Stomach smooth muscle (tissue), 2 donors: ENCODE results near the gene YIPF4.

Source experiments
- H3K27ac ChIP-seq: one replicate; pipeline ENCODE4 v1.7.0; 2013; ENCODE audit warnings: mild to moderate bottlenecking, low read length, inconsistent platforms
- H3K27me3 ChIP-seq, 2 donors: one replicate each; pipeline ENCODE4 v1.7.0; 2013; ENCODE audit warnings: low read length in 2 of 2; ENCODE audit not compliant: insufficient read depth in 2 of 2, control insufficient read depth in 1 of 2
- H3K36me3 ChIP-seq, 2 donors: one replicate each; pipeline ENCODE4 v1.7.0; 2013; ENCODE audit warnings: low read length in 2 of 2; ENCODE audit not compliant: control insufficient read depth in 2 of 2, insufficient read depth in 2 of 2
- H3K4me1 ChIP-seq: one replicate; pipeline ENCODE4 v1.7.0; 2013; ENCODE audit warnings: low read length; ENCODE audit not compliant: control insufficient read depth, insufficient read depth
- H3K4me3 ChIP-seq, 2 donors: one replicate each; pipeline ENCODE4 v1.7.0; 2013; ENCODE audit warnings: low read length in 2 of 2
- H3K9ac ChIP-seq, 2 donors: one replicate each; pipeline ENCODE4 v1.7.0; 2013; ENCODE audit warnings: low read length in 2 of 2, mild to moderate bottlenecking in 1 of 2
- H3K9me3 ChIP-seq, 2 donors: one replicate each; pipeline ENCODE4 v1.7.0; 2013; ENCODE audit warnings: low read length in 2 of 2; ENCODE audit not compliant: control insufficient read depth in 2 of 2
- donor health status: healthy.
- donor health status: Pancreatic carcinoma.

Gene YIPF4

DNA sequence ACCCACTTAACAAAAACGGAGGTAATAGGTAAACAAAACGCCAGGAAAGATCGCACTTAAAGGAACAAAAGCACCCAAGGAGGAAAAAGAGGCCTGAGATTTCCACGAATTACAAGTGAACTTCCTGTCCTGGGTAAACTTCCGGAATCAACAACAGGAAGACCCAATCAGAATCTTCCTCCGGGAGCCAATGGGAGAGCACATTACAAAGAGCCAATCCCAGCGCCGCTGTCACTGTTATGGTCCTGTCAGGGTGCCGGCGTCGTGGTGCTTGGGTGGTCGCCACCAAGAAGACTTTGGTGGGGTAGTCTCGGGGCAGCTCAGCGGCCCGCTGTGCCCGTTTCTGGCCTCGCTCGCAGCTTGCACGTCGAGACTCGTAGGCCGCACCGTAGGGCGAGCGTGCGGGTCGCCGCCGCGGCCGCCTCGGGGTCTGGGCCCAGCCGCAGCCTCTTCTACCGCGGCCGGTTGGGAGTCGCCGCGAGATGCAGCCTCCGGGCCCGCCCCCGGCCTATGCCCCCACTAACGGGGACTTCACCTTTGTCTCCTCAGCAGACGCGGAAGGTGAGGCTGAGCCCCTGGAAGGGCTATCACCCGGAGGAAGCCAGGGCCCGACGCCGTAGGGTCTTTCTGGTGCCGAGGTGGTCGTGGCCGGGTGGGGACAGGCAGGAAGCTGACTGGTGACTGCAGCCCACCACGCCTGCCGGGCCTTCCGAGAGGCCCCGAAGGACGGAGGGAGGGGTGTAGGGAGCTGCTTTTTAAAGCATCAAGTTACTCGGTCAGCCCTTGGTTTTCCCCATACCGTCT, at the start of gene YIPF4:
YIPF4 (plus strand) TSS at position 231 of the 804 bp plus-strand sequence; CDS start at position 483, 252 bp downstream.
- peak within 1 kb of the TSS; percentile 98 for H3K4me3 ChIP-seq
- no peaks in the 10 kb centered on the region for H3K27me3 ChIP-seq
- peaks cover 2 to 4% of the 10 kb centered on the region in 2 donors for H3K36me3 ChIP-seq
- H3K4me1 ChIP-seq, result no peaks in the 10 kb centered on the region
- H3K27ac ChIP-seq, result peak within 1 kb of the TSS; percentile 38
- no peaks in the 10 kb centered on the region for H3K9me3 ChIP-seq
- H3K9ac ChIP-seq, result peak within 1 kb of the TSS; percentile 93 to 98

DNA sequence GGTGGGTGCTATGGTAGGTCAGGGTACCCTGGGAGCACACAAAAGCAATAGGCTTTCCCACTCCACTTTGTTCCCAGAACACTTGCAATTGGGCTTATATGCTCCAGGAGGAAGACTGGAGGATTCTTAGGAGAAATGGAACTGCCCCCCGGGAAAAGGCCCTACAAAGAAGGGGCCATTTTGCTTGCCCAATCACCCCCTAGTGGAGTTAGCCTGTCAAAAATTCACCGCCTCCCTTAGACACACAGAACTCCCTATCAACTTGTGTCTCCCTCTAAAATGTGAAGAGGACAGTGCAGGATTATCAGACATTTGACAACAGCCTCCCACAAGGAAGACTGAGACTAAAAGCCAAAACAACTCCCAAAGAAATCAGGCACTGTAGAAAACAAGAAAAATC, 49.5 kb upstream of the YIPF4 start:
- peaks cover 10% of the 10 kb centered on the region in 2 donors for H3K36me3 ChIP-seq
- no peak overlapping the region for H3K4me3 ChIP-seq
- H3K9ac ChIP-seq, result no peak overlapping the region
- H3K9me3 ChIP-seq, result no peaks in the 10 kb centered on the region
- no peak overlapping the region for H3K27ac ChIP-seq
- H3K27me3 ChIP-seq, result no peaks in the 10 kb centered on the region
- no peaks in the 10 kb centered on the region for H3K4me1 ChIP-seq

DNA sequence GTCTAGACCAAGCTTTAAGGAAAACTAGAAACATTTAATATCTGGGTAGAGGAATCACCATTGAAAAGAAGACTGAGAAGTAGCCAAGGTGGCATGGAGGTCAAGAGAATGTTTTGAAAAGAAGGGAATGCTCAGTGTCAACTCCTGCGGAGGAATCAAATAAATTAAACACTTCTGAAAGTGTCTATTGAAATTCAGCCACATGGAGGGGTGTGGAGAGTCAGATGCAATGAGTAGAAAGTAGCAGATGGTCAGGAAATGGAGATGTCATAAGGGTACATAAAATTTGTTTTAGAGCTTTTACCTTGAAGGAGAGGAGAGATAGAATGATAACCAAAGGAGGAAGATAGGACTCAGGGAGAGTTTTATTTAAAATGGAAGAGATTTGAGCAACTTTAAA, 48.1 kb upstream of the YIPF4 start:
- Histone ChIP-seq H3K36me3 (peaks cover 5 to 9% of the 10 kb centered on the region in 2 donors), H3K9me3 (no peaks in the 10 kb centered on the region), H3K4me1 (no peaks in the 10 kb centered on the region), H3K9ac (no peak overlapping the region), H3K4me3 (no peak overlapping the region), H3K27ac (no peak overlapping the region), H3K27me3 (no peaks in the 10 kb centered on the region)

DNA sequence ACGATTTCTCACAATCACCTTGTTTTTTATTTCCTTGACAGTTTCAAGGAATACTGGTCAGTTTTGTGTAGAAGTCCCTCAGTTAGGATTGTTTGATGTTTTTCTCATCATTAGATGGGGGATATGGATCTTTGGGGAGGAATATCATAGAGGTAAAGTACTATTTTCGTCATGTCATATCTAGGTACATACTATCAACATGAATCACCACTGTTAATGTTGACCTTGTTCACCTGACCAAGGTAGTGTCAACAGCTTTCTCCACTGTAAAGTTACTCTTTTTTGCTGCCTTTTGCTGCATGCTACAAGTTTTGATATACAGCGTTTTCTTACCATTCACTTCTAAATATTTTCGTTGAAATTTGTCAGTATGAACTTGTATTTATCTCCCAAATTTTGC, 45.7 kb upstream of the YIPF4 start:
- no peaks in the 10 kb centered on the region for H3K27me3 ChIP-seq
- no peak overlapping the region for H3K9ac ChIP-seq
- no peak overlapping the region for H3K27ac ChIP-seq
- no peak overlapping the region for H3K4me3 ChIP-seq
- no peaks in the 10 kb centered on the region for H3K4me1 ChIP-seq
- no peaks in the 10 kb centered on the region for H3K36me3 ChIP-seq
- no peaks in the 10 kb centered on the region for H3K9me3 ChIP-seq

DNA sequence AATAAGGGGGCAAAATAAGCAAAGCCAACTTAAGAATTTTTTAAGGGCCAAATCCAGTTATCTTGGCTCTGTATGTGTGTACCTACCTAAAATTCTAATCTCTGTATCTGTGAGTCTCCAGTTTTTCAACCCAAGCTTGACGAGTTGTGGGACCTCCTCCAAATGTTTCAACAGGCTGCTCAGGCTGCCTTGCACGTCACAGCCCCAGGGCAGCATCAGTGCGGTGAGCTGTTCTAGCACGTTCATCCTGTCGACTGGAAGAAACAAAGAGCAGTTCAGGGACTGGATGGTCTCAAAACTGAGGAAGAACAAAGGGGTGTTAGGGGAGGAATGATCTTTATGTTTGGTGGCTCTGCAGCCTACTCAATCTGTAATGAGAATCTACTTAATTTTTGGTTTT, 42.4 kb upstream of the YIPF4 start:
- no peaks in the 10 kb centered on the region for H3K9me3 ChIP-seq
- H3K4me3 ChIP-seq, result no peak overlapping the region
- H3K36me3 ChIP-seq, result no peaks in the 10 kb centered on the region
- H3K27me3 ChIP-seq, result no peaks in the 10 kb centered on the region
- no peak overlapping the region for H3K9ac ChIP-seq
- no peak overlapping the region for H3K27ac ChIP-seq
- H3K4me1 ChIP-seq, result no peaks in the 10 kb centered on the region

DNA sequence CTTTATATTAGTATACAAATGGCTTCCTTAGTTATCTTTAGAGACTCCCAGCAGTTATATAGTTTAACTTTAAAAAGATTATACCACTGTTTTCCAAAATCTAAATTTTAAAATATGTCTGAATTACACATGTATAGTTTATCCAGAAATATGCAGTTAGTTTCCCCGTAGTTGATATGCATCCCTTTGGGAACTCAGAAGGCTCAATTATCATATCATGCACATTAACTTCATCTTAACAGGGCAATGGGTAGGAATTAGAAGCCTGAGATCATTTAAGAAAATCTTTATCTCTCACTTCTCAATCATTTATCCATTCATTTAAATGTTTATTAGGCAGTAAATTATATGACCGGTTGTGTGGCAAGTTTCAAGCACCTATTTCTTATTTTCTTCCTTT, 40.2 kb upstream of the YIPF4 start:
- Histone ChIP-seq H3K4me3 (no peak overlapping the region), H3K27me3 (no peaks in the 10 kb centered on the region), H3K36me3 (no peaks in the 10 kb centered on the region), H3K9me3 (no peaks in the 10 kb centered on the region), H3K9ac (no peak overlapping the region), H3K4me1 (no peaks in the 10 kb centered on the region), H3K27ac (no peak overlapping the region)

DNA sequence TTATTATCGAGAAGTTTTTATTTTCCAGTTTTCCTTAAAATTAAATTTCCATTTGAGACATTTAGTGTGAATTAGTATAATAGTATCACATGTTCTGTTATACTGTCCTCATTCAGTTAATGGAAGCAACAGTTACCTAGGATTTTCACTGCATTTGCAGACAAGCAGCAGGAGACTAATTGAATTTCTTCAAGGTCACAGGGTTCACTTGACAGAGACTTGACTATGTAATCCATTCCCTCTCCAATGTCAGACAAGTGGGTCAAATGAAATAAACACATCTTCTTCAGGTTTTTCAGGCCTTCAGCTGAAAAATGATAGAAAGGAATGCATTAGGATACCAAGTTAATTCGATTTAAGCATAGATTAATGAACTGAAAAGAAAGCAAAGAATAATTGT, 39.7 kb upstream of the YIPF4 start:
- H3K9ac ChIP-seq, result no peak overlapping the region
- H3K4me3 ChIP-seq, result no peak overlapping the region
- no peaks in the 10 kb centered on the region for H3K9me3 ChIP-seq
- no peaks in the 10 kb centered on the region for H3K27me3 ChIP-seq
- H3K4me1 ChIP-seq, result no peaks in the 10 kb centered on the region
- H3K36me3 ChIP-seq, result no peaks in the 10 kb centered on the region
- no peak overlapping the region for H3K27ac ChIP-seq

DNA sequence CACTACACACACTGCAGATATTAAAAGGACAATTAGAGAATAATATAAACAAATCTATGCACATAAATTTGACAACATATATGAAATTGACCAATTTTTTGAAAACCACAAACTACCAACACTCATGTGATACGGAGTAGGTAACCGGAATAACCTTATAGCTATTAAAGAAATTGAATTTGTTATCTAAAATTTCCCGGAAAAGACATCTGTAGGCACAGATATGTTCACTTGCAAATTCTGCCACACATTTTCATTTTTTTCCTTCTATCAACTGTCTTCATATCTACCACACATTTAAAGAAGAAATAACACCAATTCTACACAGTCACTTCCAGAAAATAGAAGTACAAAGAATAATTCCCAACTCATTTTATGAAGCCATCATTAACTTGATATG, 35.4 kb upstream of the YIPF4 start:
- H3K4me3 ChIP-seq, result no peak overlapping the region
- H3K4me1 ChIP-seq, result no peaks in the 10 kb centered on the region
- H3K27me3 ChIP-seq, result no peaks in the 10 kb centered on the region
- no peaks in the 10 kb centered on the region for H3K9me3 ChIP-seq
- no peaks in the 10 kb centered on the region for H3K36me3 ChIP-seq
- H3K9ac ChIP-seq, result no peak overlapping the region
- no peak overlapping the region for H3K27ac ChIP-seq

DNA sequence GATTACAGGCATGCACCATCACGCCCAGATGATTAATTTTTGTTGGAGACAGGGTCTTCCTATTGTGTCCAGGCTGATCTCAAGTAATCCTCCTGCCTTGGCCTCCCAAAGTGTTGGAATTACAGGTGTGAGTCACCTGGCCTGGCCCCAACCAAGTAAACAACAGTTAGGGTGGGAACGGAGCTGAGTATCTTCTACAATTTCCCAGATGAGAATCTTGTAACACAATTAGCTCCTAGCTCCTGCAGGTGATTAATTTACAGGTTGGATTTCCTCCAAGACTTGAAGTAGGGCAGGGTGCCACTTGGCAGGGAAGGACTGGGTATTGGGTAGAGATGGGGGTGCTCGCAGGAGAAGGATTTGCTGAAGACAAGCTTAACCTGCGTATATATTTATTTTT, 30.8 kb upstream of the YIPF4 start:
- H3K9me3 ChIP-seq, result no peaks in the 10 kb centered on the region
- no peaks in the 10 kb centered on the region for H3K27me3 ChIP-seq
- no peak overlapping the region for H3K27ac ChIP-seq
- no peaks in the 10 kb centered on the region for H3K4me1 ChIP-seq
- no peak overlapping the region for H3K9ac ChIP-seq
- no peaks in the 10 kb centered on the region for H3K36me3 ChIP-seq
- no peak overlapping the region for H3K4me3 ChIP-seq

DNA sequence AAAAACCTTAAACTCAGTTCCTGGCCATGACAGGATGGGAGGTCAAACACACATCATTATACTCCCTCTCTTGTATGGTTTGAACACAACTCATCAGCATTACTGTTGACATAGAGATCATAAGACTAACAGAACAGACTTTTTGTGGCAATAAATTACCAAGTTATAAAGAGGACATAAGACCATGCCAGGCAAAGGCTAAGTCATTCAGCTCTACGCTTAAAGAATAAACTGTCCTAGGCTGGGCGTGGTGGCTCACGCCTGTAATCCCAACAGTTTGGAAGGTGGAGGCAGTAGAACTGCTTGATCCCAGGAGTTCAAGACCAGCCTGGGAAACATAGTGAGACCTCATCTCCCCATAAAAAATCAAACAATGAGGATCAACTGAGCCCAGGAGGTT, 29.4 kb upstream of the YIPF4 start:
- Histone ChIP-seq H3K9ac (no peak overlapping the region), H3K27me3 (no peaks in the 10 kb centered on the region), H3K36me3 (no peaks in the 10 kb centered on the region), H3K4me1 (no peaks in the 10 kb centered on the region), H3K4me3 (no peak overlapping the region), H3K9me3 (no peaks in the 10 kb centered on the region), H3K27ac (no peak overlapping the region)

DNA sequence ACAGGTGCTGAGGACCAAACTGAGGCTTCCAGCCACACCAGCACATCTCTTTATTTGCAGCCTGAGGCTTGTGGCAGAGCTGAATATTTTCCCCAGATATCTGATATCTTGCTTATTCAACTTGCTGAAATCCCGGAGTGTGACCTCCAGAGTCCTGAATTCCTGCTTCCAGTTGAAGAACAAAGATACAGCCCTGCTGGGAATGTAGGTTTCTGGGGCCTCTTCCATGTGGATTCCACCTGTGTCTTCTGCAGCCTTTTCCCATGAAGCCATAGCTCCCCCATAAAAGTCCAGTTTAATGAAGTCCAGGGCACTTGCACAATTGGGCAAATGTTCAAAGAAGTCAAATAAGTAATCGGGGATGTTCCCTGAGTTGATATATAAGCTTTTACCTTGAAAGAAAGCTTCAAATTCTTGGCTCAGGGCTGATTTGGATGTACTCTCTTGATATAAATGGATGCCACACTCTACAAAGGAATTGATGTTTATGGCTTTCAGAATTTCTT, 27.9 kb upstream of the YIPF4 start:
- Histone ChIP-seq H3K27ac (no peak overlapping the region), H3K4me3 (no peak overlapping the region), H3K36me3 (no peaks in the 10 kb centered on the region), H3K27me3 (no peaks in the 10 kb centered on the region), H3K9me3 (no peaks in the 10 kb centered on the region), H3K4me1 (no peaks in the 10 kb centered on the region), H3K9ac (no peak overlapping the region)
